CD4-positive, alpha-beta T cell (primary cell): ENCODE results near the gene UBE2I. TPM values are rescaled to one million over a fixed set of nuclear protein-coding genes. Genes with fewer than 3 reads are reported as not detected.

ENCODE experiments used
- ATAC-seq: fragments of 200-7000 bp; cut with Tn5 transposase; one replicate; pipeline ENCODE4 v1.10.0; 2022; ENCODE audit warnings: mild to moderate bottlenecking; ENCODE audit not compliant: poor library complexity
- CTCF ChIA-PET: fragments of 350-600 bp; sonication (Branson Sonifier 250); formaldehyde crosslinking; loops from one replicate; lab custom pipeline; 2021; ENCODE audit warnings: antibody characterized with exemption, inconsistent platforms; lab: Charles Lee
- POLR2A ChIA-PET: fragments of 350-600 bp; sonication (Branson Sonifier 250); formaldehyde crosslinking; loops from one replicate; lab custom pipeline; 2021; ENCODE audit warnings: antibody characterized with exemption, inconsistent platforms; lab: Charles Lee
- DNase-seq, 14 experiments: peaks; one replicate each; pipeline ENCODE4 v3.0.0-alpha.2; 2013 to 2020; ENCODE audit warnings: mixed read lengths in 2 of 14
- H3K27ac ChIP-seq, 2 donors: one replicate each; pipeline versions ENCODE4 v1.5.1 to v1.7.0; 2013; ENCODE audit warnings: low read length in 2 of 2, low read depth in 1 of 2, mild to moderate bottlenecking in 1 of 2
- H3K27me3 ChIP-seq, 2 experiments: 1 replicate in 1 of 2; 2 replicates in 1 of 2; pipeline versions ENCODE4 v1.6.1 to v1.7.0; 2013; ENCODE audit warnings: low read length in 2 of 2, control low read depth in 1 of 2, mild to moderate bottlenecking in 1 of 2, moderate library complexity in 1 of 2; ENCODE audit not compliant: insufficient read depth in 2 of 2, control insufficient read depth in 1 of 2
- H3K36me3 ChIP-seq: one replicate; pipeline ENCODE4 v1.6.1; 2013; ENCODE audit warnings: low read length, control low read depth; ENCODE audit not compliant: insufficient read depth
- H3K4me1 ChIP-seq: one replicate; pipeline ENCODE4 v1.6.1; 2013; ENCODE audit warnings: low read length, control low read depth; ENCODE audit not compliant: insufficient read depth
- H3K4me3 ChIP-seq: one replicate; pipeline ENCODE4 v1.5.1; 2013; ENCODE audit warnings: mild to moderate bottlenecking, low read length, moderate library complexity
- H3K9me3 ChIP-seq, 2 experiments: 1 replicate in 1 of 2; 2 replicates in 1 of 2; pipeline versions ENCODE4 v1.6.1 to v1.7.0; 2013; ENCODE audit warnings: low read length in 2 of 2, mild to moderate bottlenecking in 2 of 2, control low read depth in 1 of 2, moderate library complexity in 1 of 2; ENCODE audit not compliant: control insufficient read depth in 1 of 2, insufficient read depth in 1 of 2
- H3K27ac Mint-ChIP-seq: one replicate; pipeline ENCODE4 v1.8.0; 2020; ENCODE audit warnings: mixed read lengths
- H3K27me3 Mint-ChIP-seq: one replicate; pipeline ENCODE4 v1.8.0; 2021; ENCODE audit warnings: mixed read lengths
- H3K36me3 Mint-ChIP-seq: one replicate; pipeline ENCODE4 v1.8.0; 2021; ENCODE audit warnings: low read depth, mixed read lengths
- H3K4me1 Mint-ChIP-seq: one replicate; pipeline ENCODE4 v1.8.0; 2021; ENCODE audit warnings: low read depth, mixed read lengths
- H3K4me3 Mint-ChIP-seq: one replicate; pipeline ENCODE4 v1.8.0; 2020; ENCODE audit warnings: mild to moderate bottlenecking, mixed read lengths
- H3K9me3 Mint-ChIP-seq: one replicate; pipeline ENCODE4 v1.8.0; 2020; ENCODE audit warnings: mixed read lengths
- CTCF ChIP-seq: fragments of 200-600 bp; IDR thresholded peaks from one replicate; pipeline ENCODE4 v1.8.0; 2022; ENCODE audit warnings: antibody characterized with exemption, mild to moderate bottlenecking
- intact Hi-C, 2 experiments: fragments of 100-400 bp; cut with DNase I in 1 of 2; cut with micrococcal nuclease in 1 of 2; formaldehyde crosslinking; loops; one replicate each; pipeline versions ENCODE4 v1.15.1 to v1.9.0; 2023 to 2025; cut with DNase I, micrococcal nuclease
- total RNA-seq, 174 experiments: library from RNA in 2 of 174; stranded (reverse) in 2 of 174; gene quantifications; one replicate each; pipeline ENCODE4 v1.2.3 and lab custom pipeline; 2021 to 2026

The UBE2I gene
- total RNA-seq, 2 experiments from 2014 or later, result 247 to 252 TPM

GRCh38 chr16:1345651-1346421 lies 36.4 kb downstream of the UBE2I start:
- Mint-ChIP-seq H3K27ac (no peak overlapping the region), H3K36me3 (peaks cover 22% of the 10 kb centered on the region), H3K4me3 (no peak overlapping the region), H3K27me3 (no peaks in the 10 kb centered on the region), H3K9me3 (no peaks in the 10 kb centered on the region), H3K4me1 (peaks cover 13% of the 10 kb centered on the region)
- Histone ChIP-seq H3K4me1 (peaks cover 41% of the 10 kb centered on the region), H3K9me3 (no peaks in the 10 kb centered on the region), H3K4me3 (no peak overlapping the region), H3K36me3 (peaks cover 28% of the 10 kb centered on the region), H3K27ac (no peak overlapping the region), H3K27me3 (no peaks in the 10 kb centered on the region)
- ATAC-seq (no peak), DNase-seq (peak in 1 of 14 experiments; percentile 41)
- TF ChIP-seq CTCF, result no peak
- ChIA-PET POLR2A (no interaction called here), CTCF (no interaction called here)
- intact Hi-C loops, result no loop called here

GRCh38 chr16:1346422-1347285 lies 37.2 kb downstream of the UBE2I start:
- POLR2A ChIA-PET, result no interaction called here
- CTCF ChIA-PET, result no interaction called here
- Mint-ChIP-seq H3K9me3 (no peaks in the 10 kb centered on the region), H3K27ac (no peak overlapping the region), H3K4me1 (peaks cover 13% of the 10 kb centered on the region), H3K27me3 (no peaks in the 10 kb centered on the region), H3K36me3 (peaks cover 22% of the 10 kb centered on the region), H3K4me3 (no peak overlapping the region)
- no peak overlapping the region for H3K4me3 ChIP-seq
- no peak overlapping the region for H3K27ac ChIP-seq
- no peaks in the 10 kb centered on the region for H3K9me3 ChIP-seq
- H3K27me3 ChIP-seq, result no peaks in the 10 kb centered on the region
- ATAC-seq (no peak), DNase-seq (peak in 1 of 14 experiments; percentile 28)
- H3K4me1 ChIP-seq, result peaks cover 43% of the 10 kb centered on the region
- intact Hi-C loops, result no loop called here
- peaks cover 28% of the 10 kb centered on the region for H3K36me3 ChIP-seq
- no peak for TF ChIP-seq CTCF

- DNase-seq (peak in 1 of 14 experiments; percentile 32), ATAC-seq (no peak)
- H3K9me3 Mint-ChIP-seq, result no peaks in the 10 kb centered on the region
- H3K36me3 Mint-ChIP-seq, result peaks cover 26% of the 10 kb centered on the region
- intact Hi-C loops, result no loop called here
- ChIA-PET POLR2A (no interaction called here), CTCF (no interaction called here)
- Histone ChIP-seq H3K27me3 (no peaks in the 10 kb centered on the region), H3K4me3 (no peak overlapping the region), H3K27ac (no peak overlapping the region), H3K4me1 (peaks cover 40% of the 10 kb centered on the region), H3K9me3 (no peaks in the 10 kb centered on the region), H3K36me3 (peaks cover 28% of the 10 kb centered on the region)
- TF ChIP-seq CTCF, result no peak
- H3K27me3 Mint-ChIP-seq, result no peaks in the 10 kb centered on the region
- H3K4me3 Mint-ChIP-seq, result no peak overlapping the region
- H3K4me1 Mint-ChIP-seq, result peaks cover 15% of the 10 kb centered on the region
- H3K27ac Mint-ChIP-seq, result no peak overlapping the region
Observed at GRCh38 chr16:1347286-1347855, 37.9 kb downstream of the UBE2I start.
